Aorta (tissue), 5 donors: ENCODE results near the gene SHISA3. TPM values are rescaled to one million over a fixed set of nuclear protein-coding genes. Genes with fewer than 3 reads are reported as not detected.

Experiments
- ATAC-seq: fragments of 200-7000 bp; cut with Tn5 transposase; one replicate; pipeline ENCODE4 v1.9.1; 2022; ENCODE audit warnings: moderate library complexity; ENCODE audit not compliant: low FRiP score
- DNase-seq, 2 donors: peaks; one replicate each; pipeline ENCODE4 v3.0.0-alpha.2; 2020
- H3K27ac ChIP-seq, 2 donors: one replicate each; pipeline ENCODE4 v1.5.1; 2013; ENCODE audit warnings: low read length in 2 of 2, mild to moderate bottlenecking in 2 of 2, moderate library complexity in 2 of 2, control low read depth in 1 of 2, inconsistent platforms in 1 of 2, low read depth in 1 of 2
- H3K27me3 ChIP-seq, 2 donors: one replicate each; pipeline ENCODE4 v1.6.1; 2013; ENCODE audit warnings: control low read depth in 1 of 2, low read length in 1 of 2, mild to moderate bottlenecking in 1 of 2, moderate library complexity in 1 of 2; ENCODE audit not compliant: insufficient read depth in 2 of 2, control insufficient read depth in 1 of 2
- H3K36me3 ChIP-seq, 2 donors: one replicate each; pipeline ENCODE4 v1.6.1; 2013; ENCODE audit warnings: control low read depth in 1 of 2, low read length in 1 of 2, mild to moderate bottlenecking in 1 of 2; ENCODE audit not compliant: insufficient read depth in 2 of 2, control insufficient read depth in 1 of 2
- H3K4me1 ChIP-seq, 2 donors: one replicate each; pipeline ENCODE4 v1.6.1; 2013; ENCODE audit warnings: low read length in 2 of 2, control low read depth in 1 of 2, mild to moderate bottlenecking in 1 of 2, moderate library complexity in 1 of 2; ENCODE audit not compliant: insufficient read depth in 2 of 2, control insufficient read depth in 1 of 2
- H3K4me3 ChIP-seq, 2 donors: one replicate each; pipeline ENCODE4 v1.5.1; 2013; ENCODE audit warnings: low read length in 2 of 2, control low read depth in 1 of 2, mild to moderate bottlenecking in 1 of 2
- H3K9me3 ChIP-seq: one replicate; pipeline ENCODE4 v1.6.1; 2013; ENCODE audit warnings: mild to moderate bottlenecking, low read length; ENCODE audit not compliant: control insufficient read depth
- WGBS, 2 donors: extraction: QIAGEN DNeasy Blood & Tissue Kit; methylation state at CpG; one replicate each; pipeline ENCODE4 v1.1.7; 2013; 5-methylcytosine and 5-hydroxymethylcytosine counted together
- intact Hi-C, 2 donors: fragments of 100-400 bp; cut with DNase I; formaldehyde crosslinking; loops; one replicate each; pipeline versions ENCODE4 v1.14.2 to v1.15.0; 2022
- long read RNA-seq, 2 donors: library from polyadenylated mRNA; unstranded; transcript quantifications; one replicate each; pipeline ENCODE4 v2.0.0, GENCODE V29; 2020 to 2021
- polyA plus RNA-seq, 2 donors: library from polyadenylated mRNA; stranded (reverse); fragments of 200-250 nt; gene quantifications; one replicate each; pipeline ENCODE4 v1.2.3, GENCODE V29; 2013
- total RNA-seq, 2 donors: library from RNA; stranded (reverse); fragmentation: NEBNext Ultra II Directional; extraction: Animal tissue kit (Norgen Biotek cat#: 25700); gene quantifications; one replicate each; pipeline ENCODE4 v1.2.1, GENCODE V29; 2021
- donor health status: healthy with polysubstance abuse.
- donor health status: Bipolar disorder and iron deficiency.
- donor health status: DM: no; HTN: no; CAD: no.
- donor health status: DM: no; HTN: no; CAD: no.
- donor health status: DM: yes; HTN: yes; CAD: no.

The SHISA3 gene
- total RNA-seq (1 to 10 TPM; 2.1 to 5.5 TPM), polyA plus RNA-seq (1 to 10 TPM; 3.3 to 3.6 TPM)
- long read RNA-seq, donor 1, partial matches to known transcripts = 1 of 1 reads
- long read RNA-seq, donor 1, other reads (novel, unspliced or antisense) = 0 of 1 reads
- long read RNA-seq, donor 2, transcript SHISA3-201 (2 exons, 1,971 nt) = major isoform, 5 of 6 reads
- long read RNA-seq, donor 2, partial matches to known transcripts = 1 of 6 reads
- long read RNA-seq, donor 2, other reads (novel, unspliced or antisense) = 0 of 6 reads

DNA sequence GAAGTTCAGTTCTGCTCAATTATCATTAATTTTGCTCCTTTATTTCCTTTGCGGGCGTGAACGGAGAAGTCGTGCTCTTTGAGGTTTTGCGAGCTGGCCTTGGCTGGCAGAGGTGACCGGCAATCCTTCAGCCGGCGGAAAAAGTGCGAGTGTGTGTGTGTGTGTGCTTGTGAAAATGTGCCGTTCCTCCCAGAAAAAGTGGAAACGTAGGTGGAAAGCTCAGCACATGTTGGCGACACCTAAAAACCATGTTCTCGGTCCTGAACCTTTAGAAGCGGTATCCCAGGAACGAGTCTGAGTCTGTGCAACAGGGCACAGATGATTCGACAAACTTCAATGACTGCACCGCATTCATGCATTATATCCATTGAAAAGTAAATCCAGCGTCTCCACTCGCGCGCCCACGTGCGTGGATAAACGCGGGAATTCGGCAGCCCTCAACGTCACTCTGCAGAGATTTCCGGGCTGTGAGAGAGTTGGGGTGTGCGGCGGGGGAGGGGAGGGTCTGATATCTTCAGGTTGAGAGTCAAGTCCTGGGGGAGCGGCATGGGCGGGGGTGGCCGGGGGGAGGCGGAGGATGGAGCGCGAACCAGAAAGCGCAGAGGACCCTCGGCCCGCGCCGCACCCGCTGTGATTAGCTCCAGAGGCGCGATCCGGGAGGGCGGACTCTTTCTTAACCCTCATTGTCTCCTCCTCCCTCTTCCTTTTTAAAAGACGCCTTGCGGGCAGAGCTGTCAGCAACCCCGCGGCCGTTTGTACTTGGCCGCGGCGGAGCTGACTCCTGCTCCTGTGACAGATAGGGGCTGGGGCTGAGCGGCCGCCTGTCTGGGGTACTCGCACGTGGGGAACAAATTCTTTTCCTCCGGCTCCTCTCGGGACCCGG, at the start of gene SHISA3:
Gene SHISA3, plus strand, starts transcription at position 737 of the 883 bp plus-strand sequence. CDS start 569 bp downstream, outside the sequence.
- ATAC-seq (peak; percentile 51), DNase-seq (peak in 1 of 2 donors; percentile 51)
- intact Hi-C loops = no loop called here
- no peaks in the 10 kb centered on the region for H3K36me3 ChIP-seq
- no peaks in the 10 kb centered on the region for H3K9me3 ChIP-seq
- no peak within 1 kb of the TSS for H3K27ac ChIP-seq
- H3K4me1 ChIP-seq = no peaks in the 10 kb centered on the region
- H3K27me3 ChIP-seq = peaks cover 0 to 3% of the 10 kb centered on the region in 2 donors
- H3K4me3 ChIP-seq = peak within 1 kb of the TSS; percentile 20 to 27
- 3 to 4% methylated on average over 51 to 61 of the region's 61 CpGs for WGBS, 2 donors

DNA sequence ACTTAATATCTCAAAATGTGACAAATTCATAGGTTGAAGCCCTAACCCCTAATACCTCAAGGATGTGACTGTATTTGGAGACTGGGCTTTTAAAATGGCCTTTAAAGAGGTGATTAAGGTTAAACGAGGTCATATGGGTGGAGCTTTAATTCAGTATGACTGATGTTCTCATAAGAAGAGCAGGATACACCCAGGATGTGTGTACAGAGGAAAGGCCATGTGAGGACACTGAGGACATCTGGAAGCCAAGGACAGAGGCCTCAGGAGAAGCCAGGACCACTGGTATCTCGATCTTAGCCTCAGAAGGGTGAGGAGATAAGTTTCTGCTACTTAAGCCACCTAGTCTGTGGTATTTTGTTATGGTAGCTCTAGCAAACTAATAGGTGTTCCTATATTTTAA, 49.0 kb upstream of the SHISA3 start:
- no peaks in the 10 kb centered on the region for H3K27me3 ChIP-seq
- H3K4me1 ChIP-seq = no peaks in the 10 kb centered on the region
- no peak for DNase-seq
- ATAC-seq = no peak
- no peak overlapping the region for H3K4me3 ChIP-seq
- H3K9me3 ChIP-seq = no peaks in the 10 kb centered on the region
- intact Hi-C loops = no loop called here
- whole genome bisulfite sequencing, 2 donors = 80 to 85% methylated on average over 2 of the region's 2 CpGs
- H3K27ac ChIP-seq = no peak overlapping the region
- H3K36me3 ChIP-seq = no peaks in the 10 kb centered on the region

DNA sequence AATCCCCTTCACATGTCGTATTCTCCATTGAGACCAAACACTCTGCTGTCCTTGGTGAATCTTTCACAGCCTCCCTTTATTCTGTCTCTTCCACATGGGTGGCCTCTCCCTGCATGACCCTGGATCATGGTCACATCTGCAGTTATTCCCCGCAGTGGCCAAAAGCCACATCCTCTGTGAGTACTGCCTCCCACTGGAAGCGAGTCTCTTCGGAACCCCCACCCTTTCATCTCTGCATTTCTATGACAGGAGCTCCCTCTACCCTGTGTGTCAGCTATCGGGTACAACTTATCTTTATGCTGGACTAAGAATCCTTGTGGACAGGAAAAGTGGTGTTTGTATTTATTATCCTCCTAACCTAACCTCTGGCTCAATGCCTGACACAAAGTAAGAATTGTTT, 48.6 kb upstream of the SHISA3 start:
- Histone ChIP-seq H3K36me3 (no peaks in the 10 kb centered on the region), H3K9me3 (no peaks in the 10 kb centered on the region), H3K27ac (no peak overlapping the region), H3K4me3 (no peak overlapping the region), H3K4me1 (no peaks in the 10 kb centered on the region), H3K27me3 (no peaks in the 10 kb centered on the region)
- whole genome bisulfite sequencing, 2 donors = 85 to 87% methylated on average over 5 of the region's 5 CpGs
- intact Hi-C loops = no loop called here
- DNase-seq (no peak), ATAC-seq (no peak)

DNA sequence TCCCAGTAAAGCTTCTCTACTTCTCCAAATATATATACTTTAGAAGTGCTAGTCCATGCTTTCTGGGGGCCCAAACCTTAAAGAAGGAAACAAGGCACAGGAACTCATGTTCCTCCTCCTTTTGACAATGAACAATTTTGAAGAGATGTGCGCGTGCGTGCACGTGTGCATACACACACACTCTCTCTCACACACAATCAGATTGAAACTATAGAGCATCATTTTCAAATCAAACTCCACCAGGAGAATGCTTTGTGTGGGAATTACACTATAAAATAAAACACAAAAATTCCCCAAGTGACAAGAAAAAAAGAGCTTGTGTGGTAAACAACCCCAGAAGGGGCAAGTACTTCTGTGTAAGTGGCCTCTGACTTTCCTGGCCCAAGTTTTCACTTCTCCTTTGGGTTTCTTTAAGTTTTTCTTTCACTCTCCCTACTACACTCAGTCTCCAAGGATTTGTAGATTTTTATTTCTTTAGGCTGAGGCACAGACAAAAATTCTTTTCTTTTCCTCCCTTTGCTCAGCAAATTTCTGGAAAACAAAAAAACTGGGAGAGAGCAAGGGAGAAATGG, 46.6 kb upstream of the SHISA3 start:
- no peak for ATAC-seq
- no peaks in the 10 kb centered on the region for H3K4me1 ChIP-seq
- intact Hi-C loops = no loop called here
- no peaks in the 10 kb centered on the region for H3K9me3 ChIP-seq
- H3K27ac ChIP-seq = no peak overlapping the region
- WGBS, 2 donors = 87 to 90% methylated on average over 4 of the region's 4 CpGs
- no peaks in the 10 kb centered on the region for H3K36me3 ChIP-seq
- no peak overlapping the region for H3K4me3 ChIP-seq
- H3K27me3 ChIP-seq = peaks cover 0 to 3% of the 10 kb centered on the region in 2 donors
- DNase-seq = no peak

DNA sequence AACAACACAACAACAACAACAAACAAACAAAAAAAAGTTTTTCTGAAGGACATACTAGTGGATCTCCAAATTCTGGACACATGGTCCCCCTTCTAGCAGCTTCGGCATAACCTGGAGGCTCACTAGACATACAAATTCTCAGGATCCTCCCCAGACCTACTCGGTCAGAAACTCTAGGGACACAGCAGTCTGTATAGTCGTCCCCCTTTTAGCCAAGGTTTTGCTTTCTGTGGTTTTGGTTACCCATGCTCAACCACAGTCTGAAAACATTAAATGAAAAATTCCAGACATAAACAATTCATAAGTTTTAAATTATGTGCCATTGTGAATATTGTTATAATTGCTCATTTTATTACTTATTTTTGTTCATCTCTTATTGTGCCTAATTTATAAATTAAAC, 45.2 kb upstream of the SHISA3 start:
- Histone ChIP-seq H3K27ac (no peak overlapping the region), H3K36me3 (no peaks in the 10 kb centered on the region), H3K27me3 (peaks cover 0 to 3% of the 10 kb centered on the region in 2 donors), H3K4me3 (no peak overlapping the region), H3K9me3 (no peaks in the 10 kb centered on the region), H3K4me1 (no peaks in the 10 kb centered on the region)
- DNase-seq (no peak), ATAC-seq (no peak)
- 83 to 86% methylated on average over 3 of the region's 3 CpGs for WGBS, 2 donors
- intact Hi-C loops = no loop called here

DNA sequence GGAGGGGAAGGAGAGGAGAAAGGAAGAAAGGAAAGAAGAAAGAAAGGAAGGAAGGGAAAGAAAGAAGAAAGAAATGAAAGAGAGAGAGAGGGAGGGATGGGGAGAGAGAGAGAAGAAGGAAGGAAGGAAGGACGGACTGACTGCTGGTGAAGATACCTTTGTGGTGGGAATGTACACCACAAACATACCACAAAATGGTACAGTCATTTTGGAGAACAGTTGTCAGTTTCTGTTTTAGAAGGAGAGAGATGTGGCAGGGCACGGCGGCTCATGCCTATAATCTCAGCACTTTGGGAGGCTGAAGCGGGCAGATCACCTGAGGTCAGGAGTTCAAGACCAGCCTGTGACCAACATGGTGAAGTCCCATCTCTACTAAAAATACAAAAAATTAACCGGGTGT, 40.0 kb upstream of the SHISA3 start:
- WGBS, 2 donors = 90 to 92% methylated on average over 5 of the region's 5 CpGs
- ATAC-seq (no peak), DNase-seq (no peak)
- Histone ChIP-seq H3K4me1 (no peaks in the 10 kb centered on the region), H3K4me3 (no peak overlapping the region), H3K36me3 (no peaks in the 10 kb centered on the region), H3K27me3 (peaks cover 0 to 4% of the 10 kb centered on the region in 2 donors), H3K27ac (no peak overlapping the region), H3K9me3 (no peaks in the 10 kb centered on the region)
- intact Hi-C loops = no loop called here

DNA sequence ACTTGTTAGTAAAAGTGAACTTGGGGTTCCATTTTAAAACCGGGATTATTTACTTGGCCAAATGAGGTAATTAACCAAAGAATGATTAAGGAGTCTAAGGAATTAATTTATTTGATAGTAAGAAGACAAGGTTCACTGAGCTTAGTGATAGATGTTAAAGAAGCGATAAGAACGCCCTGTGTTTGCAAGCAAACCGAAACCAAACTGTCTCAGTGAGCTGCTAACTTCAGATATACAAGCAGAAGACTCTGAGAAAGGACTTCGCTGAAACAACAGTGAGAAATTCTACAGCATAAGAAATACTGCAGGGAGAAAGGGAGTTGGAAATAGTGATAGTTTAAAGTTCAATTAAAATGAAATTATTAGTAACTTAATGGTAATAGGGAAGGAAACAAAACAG, 37.6 kb upstream of the SHISA3 start:
- ATAC-seq = peak; percentile 30

DNA sequence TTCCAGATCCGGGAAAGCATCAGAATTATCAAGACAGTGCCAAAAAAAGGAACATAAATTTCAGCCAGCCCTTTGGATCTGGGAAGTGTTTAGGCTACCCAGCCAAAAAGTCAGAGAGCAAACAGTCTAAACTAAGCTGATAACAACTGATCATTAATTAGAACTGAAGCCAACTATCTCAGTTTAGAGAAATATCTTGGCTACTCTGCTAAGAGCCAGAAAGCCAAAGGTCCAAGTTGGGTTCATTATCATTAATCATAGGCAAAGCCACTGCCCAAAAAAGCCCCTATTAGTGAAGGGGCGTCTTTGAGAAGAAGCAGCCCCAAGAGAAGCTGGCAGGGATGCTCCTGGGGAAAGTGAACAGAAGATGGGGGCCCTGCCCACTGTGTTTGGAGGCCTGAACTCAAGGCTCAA, 37.0 kb upstream of the SHISA3 start:
- H3K27ac ChIP-seq = no peak overlapping the region
- no peaks in the 10 kb centered on the region for H3K4me1 ChIP-seq
- intact Hi-C loops = no loop called here
- no peak overlapping the region for H3K4me3 ChIP-seq
- ATAC-seq (peak; percentile 14), DNase-seq (no peak)
- peaks cover 0 to 2% of the 10 kb centered on the region in 2 donors for H3K27me3 ChIP-seq
- 8 to 23% methylated on average over 2 of the region's 2 CpGs for WGBS, 2 donors
- no peaks in the 10 kb centered on the region for H3K36me3 ChIP-seq
- peaks cover 5% of the 10 kb centered on the region for H3K9me3 ChIP-seq

More for the DNA sequence above, 37.6 kb upstream of the SHISA3 start:
- DNase-seq = no peak
- Histone ChIP-seq H3K9me3 (peaks cover 5% of the 10 kb centered on the region), H3K27ac (no peak overlapping the region), H3K4me3 (no peak overlapping the region), H3K4me1 (no peaks in the 10 kb centered on the region), H3K36me3 (no peaks in the 10 kb centered on the region), H3K27me3 (peaks cover 0 to 3% of the 10 kb centered on the region in 2 donors)
- intact Hi-C loops = no loop called here
- 6 to 20% methylated on average over 5 of the region's 5 CpGs for WGBS, 2 donors
